ENCODE results near the gene DENND1A.
"Not testable (repeated sequence)": the region's sequence is repeated elsewhere in the genome, so short reads cannot be mapped to it uniquely, and the experiment has no call there.

The DENND1A gene

DNA sequence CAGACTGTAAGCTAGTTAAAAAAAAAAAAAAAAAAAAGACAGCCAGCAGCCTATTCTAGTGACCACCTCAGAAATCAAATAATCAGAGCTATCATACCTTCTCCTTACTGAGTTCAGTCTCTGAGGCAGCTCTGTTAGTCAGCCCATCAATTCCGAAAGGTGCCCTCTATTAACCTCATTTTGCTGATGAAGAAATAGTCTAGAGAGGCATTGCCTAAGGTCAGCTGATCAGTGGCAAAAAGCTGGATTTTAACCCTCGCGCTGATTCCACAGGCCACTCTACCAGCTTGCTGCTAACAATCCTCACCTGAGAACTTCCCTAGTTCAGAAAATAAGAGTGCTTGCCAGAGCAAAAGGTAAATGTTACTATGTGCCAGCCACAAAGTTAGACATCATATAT lies 172.0 kb downstream of the DENND1A start:
- no peak for DNase-seq

DNA sequence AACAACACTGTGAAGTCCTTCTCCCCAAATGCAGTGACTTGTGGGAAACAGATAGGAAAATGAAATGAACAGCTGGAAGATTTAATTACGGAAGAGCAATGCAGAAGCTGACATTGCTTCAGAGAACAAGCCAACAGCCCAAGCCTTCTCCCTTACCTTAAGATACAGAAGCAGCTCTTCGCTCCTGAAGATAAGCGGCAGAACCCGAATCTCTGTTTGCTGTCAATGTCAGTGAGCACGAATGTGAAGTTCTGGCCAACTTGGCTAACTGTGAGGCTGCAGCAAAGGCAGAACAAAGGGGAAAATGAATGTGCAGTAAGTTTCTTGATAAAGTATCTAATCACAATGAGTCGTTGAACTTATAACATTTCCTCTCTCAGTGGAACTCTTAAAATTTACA lies 172.4 kb downstream of the DENND1A start:
- no peak for DNase-seq

DNA sequence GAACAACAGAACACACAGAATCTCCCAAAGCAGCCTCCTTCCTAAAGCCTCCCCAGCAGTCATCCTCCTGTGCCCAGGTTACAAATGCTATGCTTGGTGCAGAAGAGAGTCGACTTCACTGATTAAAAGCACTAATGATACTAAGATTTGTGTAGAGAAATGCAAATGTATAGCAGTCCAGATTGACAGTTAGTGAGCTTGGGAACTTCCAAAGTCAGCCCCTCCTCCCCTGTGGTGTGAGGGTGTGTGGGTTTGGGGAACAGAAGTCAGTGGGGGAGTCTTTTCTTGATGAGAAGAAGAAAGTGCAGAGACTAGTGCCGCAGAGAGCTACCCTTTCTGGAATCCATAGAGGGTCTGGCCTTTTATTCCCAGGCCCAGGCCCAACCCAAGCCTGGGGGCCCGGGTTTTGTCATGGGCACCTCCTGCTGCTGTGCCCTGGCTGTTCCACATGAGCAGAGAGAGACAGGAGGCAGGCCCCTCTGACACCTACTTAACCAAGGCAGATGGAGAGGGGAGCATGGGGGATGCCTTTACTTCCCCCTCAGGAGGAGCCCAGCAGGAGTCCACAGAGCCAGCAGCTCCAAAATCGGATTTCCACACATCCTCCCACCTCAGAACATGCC lies 173.3 kb downstream of the DENND1A start:
- DNase-seq: no peak

DNA sequence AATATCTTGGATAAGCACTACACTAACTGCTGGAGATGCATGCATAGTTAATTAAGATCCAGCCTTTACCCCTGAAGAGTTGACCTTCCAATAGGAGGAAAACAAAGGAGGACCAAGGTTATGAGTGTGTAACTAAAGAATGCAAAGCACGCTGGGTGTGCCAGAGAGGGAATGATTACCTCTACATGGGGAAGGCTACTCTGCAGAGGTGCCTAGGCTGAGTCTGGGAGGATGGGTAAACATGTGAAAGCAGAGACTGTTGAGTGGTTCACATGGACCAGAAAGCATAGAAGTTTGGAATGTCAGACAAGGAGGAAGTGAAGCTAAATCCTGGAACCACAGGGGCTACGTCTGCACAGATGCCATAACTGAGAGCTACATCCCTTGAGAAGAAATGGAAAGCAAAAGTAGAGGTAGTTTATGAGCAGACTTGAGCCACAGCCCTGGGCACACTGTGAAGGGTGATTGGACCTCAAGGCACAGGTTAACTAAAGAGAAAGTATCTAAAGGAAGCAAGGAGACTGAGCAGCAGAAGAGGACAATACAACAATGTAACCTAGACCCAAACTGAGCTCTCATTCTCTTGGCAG lies 176.2 kb downstream of the DENND1A start:
- no peak for DNase-seq

DNA sequence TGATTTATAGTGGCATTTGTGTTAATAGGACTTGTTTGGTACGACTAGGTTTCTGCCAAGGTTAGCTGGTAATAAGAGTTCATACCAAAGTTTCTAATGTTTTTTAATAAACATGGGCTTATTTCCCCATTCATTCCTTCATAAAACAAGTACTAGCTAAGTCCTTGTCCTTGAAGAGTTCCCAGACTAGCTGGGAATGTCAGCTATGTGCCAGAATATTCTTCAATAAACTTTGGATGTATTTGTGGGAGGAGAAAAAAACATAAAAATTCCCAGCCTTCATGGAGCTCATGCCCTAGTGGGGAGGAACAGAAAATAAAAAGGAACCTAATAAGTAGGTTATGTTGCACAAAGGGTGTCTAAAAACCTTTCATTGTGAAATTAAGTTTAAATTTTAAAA lies 176.9 kb downstream of the DENND1A start:
- DNase-seq: no peak

DNA sequence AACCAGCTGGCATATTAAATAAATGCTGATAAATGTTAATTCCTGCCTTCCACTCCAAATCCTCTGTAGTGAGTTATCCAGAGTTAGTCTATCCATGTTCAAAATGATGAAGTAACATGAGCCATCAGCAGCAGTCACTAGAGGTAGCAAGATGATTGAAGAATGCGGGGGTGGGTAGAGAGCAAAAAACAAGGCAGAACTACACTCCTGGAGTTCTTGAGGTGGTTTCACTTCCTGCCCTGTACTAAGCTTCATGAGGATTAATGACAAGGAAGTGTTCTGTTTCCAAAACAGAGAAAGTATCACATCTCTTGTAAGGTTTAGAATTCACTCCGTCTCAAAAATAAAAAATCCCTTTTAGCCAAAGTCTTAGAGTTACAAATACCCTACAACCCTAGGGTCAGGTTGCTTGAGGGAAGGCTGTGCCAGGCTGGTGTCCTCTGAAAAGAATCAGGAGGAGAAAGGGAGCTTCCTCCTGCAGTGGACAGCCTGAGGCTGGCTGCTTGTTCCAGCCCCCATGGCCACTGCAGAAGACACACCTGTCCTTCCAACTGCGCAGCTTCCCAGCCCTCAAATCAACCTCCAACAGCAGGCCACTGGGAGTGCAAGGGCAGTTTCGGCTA lies 180.2 kb downstream of the DENND1A start:
- no peak for DNase-seq

DNA sequence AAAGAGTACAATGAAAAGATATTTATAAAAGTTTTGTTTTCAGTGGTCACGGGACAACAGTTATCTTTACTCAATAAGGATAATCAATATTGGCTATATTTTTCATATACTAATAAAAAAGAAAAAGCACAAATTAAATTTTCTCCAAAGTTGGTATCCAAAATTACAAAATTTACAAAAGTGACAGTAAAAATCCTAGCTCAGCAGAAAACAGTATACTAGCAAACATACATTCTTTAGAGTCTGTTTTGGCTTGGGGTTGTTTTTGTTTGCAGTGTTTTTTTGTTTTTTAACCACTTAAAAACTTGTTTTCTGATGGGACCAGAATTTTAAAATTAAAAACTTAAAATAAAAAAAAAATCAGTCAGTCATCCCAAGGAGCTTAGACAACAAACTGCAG lies 183.2 kb downstream of the DENND1A start:
- no peak for DNase-seq

DNA sequence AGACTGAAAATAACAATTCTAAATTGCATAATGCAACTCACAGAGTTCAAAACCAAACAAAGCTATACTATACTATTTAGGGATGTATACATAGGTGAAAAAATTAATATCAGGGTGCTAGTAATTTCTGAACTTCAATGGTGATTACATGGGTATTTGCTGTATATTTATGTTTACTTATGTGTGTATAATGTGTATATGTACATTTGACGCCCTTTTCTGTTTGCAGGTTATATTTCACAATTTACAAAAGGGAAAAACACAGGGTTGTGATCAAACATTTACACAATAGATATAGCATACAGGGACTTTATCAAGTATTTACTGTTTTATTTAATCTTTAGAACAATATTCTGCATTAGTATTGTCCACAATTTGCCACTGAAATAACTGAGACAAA lies 184.0 kb downstream of the DENND1A start:
- no peak for DNase-seq

DNA sequence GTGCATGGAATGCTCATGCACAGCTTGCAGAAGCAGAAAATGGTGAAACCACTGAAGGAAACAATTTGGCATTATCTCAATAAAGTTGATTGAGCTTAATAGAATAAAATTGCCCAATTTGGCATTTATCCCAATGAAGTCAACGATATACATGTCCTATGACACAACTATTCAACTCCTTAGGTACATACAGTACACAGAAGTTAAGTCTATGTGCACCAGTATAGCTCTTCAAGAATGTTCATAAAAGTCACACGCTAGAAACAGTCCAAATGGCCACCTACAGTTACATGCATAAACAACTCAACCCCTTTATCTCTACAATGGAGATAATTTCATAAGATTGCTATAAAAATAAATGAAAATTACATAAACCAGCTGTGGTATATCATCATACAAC lies 184.5 kb downstream of the DENND1A start:
- DNase-seq: no peak

DNA sequence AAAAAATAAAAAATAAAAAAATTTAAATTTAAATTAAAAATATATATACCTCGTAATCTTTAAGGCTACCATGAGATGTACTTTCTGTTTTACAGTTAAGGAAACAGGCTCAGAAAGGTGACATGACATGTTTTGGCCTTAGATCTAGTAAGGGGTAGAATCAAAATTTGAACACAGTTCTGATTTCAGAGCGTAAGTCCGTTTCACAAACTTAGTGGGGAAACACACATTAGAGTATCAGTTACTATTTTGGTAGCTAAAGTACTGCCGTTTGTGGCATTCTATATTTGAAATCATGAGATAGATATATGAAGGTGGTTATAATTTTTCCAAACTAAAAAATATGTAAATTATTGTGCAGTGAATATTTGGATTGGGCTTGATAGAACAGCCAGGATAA lies 186.2 kb downstream of the DENND1A start:
- no peak for DNase-seq

DNA sequence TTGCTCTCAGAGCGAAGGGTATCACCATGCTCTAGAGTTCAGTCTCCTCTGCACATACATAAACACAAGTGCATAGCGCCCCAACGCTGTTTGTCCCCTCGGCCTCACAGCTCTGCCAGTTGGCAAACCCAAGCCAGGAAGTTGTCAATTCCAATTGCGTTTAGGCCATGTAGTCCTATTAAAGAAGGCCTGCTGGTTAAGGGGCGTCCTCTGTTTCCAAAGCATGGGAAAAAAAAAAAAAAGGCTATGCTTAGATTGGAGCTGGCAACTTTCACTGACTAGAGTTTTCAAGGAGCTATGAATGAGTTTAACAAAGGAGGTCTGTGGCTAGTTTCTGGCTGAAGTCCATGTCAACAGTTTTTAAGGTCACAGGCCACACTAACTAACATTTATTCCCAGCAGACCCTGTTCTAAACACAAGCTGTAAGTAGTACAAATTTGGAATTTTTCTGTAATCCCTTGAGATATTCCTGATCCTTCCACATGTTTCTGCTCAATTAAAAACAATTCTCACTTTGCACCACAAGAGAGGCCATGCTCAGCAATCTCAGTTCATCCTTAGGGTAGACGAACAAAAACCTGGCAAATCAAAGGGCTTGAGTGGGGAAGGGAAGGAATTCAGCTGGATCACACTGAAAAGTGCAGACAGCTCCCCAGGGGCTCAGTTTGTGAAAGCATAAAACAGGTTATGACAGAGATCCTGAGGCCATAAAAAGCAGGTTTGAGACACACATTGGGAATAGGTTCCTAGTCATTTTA lies 187.7 kb downstream of the DENND1A start:
- peak; percentile 10 for DNase-seq

DNA sequence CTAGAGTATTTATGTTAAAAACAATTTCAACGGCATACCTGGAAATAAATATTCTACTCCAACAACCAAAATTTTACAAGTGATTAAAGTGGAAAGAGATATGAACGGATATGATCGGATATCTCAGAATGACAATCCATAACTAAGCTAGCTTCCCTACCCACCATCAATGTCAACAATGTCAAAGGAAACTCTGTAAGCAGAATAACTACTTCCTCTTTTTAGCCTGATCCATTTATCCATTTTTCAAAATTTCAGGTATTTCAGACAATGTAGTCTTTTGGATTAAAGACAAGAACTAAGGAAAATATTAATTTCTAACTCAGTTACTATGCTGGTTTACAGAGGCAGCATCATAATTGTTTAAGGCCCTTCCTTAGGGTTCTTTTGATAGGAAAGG lies 188.7 kb downstream of the DENND1A start:
- DNase-seq: no peak

DNA sequence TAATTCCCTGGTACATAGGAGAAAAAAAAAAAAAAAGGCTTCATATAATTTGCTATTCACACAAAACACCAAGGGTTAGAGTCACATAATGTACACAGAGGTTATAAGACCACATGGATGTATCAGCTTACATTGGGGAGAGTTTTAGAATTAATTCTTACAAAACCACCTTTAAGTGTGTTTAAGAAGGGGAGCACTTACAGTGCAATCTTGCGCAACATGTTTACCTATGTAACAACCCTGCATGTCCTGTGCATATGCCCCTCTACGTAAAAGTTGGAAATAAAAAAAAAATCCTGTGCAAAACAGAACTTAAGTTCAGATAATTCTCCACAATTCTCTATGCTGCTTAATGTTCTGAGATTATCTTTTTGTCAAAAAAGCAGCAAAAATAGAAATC lies 190.0 kb downstream of the DENND1A start:
- DNase-seq: no peak

DNA sequence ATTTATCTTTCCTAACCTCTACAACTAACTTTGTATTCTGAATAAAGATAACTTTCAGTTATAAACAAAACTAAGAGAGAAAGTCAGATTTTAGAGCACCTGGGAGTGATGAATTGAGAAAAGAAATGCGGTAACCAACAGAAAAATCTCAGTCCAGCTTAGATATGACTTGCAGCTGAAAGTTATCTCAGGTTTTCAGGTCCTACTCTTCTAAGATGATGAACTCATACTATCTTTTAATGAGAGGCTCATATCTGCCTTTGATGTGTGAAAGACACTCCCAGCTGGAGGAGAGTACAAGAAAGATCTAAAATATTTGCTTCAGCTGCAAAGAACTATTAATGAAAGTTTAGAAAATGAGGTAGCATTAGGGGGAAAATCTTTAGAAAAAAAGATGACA lies 190.5 kb downstream of the DENND1A start:
- DNase-seq: no peak

DNA sequence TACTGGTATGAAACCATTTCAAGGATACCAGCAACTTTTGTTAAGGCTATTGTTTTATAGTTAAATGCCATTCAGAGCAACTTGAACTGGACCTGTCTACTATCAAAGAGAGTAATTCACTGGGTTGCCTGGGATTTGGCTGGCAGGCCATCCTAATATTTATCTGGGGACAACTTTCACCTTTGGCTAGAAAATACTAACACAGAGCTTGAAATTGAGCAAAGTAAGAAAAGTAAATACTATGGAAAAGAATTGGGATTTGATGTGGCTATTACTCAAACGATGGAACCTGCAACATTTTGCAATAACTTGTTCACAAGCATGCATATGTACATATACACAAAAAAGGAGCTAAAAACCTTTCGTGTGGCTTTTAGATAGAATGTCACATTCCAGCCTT lies 191.3 kb downstream of the DENND1A start:
- no peak for DNase-seq

DNA sequence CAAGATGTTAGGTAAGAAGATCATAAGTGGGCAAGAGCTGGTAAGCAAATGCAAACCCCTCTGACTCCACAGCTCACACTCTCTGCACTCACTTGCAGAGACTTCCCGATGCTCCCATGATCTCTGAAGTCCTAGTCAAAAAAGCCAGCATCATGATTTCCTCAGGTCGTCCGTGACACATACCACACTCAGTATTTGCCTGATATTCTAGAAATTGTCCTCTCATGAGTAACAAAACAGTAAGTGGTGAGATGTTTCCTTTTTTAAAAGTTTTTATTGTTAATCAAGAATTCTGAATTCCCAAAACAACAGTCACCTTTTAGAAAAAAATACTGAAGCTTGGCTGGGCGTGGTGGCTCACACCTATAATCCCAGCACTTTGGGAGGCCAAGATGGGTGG lies 194.6 kb downstream of the DENND1A start:
- DNase-seq: no peak

DNA sequence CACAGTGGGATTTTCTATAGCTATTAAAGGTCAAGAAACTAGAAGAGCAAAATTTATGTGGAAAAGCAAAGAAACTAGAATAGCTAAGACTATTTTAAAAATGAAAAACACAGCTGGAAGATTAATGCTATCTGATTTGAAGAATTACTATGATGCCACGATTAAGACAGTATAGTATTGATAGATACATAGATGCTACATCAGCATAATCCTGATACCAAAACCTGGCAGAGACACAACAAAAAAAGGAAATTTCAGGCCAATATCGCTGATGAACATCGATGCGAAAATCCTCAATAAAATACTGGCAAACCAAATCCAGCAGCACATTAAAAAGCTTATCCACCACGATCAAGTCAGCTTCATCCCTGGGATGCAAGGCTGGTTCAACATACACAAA lies 201.4 kb downstream of the DENND1A start:
- not testable (repeated sequence) for DNase-seq

DNA sequence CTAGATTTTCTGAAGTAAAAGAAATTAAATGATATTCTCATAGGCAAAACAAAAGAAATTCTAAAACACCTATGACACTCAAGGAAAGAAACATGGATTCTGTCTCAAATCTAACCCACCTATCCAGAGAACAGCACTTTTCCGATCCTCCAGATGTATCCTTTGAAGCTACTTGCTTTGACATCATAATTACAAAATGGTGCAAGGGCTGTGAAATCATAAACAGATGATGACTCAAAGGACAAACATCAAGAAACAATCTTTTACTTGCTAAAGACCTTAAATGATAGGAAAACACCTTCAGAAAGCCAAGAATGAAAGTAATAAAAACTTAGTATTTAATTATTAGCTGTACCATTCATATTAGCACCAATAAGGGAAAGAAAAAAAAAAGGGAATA lies 202.6 kb downstream of the DENND1A start:
- DNase-seq: peak; percentile 35

DNA sequence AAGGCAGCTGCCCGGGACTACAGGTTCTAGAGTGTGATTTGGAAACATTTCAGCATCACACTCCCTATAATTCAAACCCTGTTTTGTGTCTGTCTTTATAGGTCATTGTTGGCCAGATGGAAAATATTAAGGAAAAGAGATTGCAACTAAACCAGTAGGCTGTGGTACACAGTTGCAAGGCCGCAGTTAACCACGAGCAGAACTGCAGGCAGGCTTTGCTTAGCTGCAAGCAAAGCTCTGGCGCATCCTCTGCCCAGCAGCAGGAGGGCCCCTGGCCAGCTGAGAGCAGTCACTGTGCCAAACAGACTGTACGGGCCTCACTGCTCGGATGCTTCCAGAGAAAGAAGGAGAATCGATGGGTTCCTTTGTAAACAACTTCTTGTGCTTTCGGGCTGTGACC lies 204.5 kb downstream of the DENND1A start:
- DNase-seq: no peak

DNA sequence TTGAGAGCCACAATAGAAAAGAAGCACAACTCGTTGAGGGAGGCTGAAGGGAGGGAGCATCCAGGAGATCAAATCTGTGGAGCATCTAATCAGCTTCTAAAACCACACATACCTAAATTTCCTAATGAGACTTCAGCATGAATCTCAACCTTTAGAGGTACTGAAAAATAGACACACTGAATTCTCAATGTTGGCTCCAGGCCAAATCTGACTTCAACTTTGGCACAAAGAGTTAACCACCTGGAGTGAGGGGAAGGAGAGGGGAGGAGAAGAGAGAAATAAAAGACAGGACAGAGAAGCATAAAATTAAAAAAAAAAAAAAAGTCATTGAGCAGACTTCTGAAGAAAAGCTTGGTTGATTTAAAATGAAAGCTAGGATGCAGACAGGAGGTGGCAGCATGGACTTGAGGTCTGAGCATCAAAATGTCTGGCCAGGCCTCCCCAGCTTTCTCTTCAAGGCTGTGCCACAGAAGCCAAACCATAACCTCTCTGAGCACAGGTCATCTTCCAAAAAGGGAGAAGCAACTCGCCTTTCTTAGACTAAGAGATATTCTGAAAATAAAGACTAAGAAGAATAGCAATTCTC lies 205.6 kb downstream of the DENND1A start:
- peak; percentile 50 for DNase-seq

DNA sequence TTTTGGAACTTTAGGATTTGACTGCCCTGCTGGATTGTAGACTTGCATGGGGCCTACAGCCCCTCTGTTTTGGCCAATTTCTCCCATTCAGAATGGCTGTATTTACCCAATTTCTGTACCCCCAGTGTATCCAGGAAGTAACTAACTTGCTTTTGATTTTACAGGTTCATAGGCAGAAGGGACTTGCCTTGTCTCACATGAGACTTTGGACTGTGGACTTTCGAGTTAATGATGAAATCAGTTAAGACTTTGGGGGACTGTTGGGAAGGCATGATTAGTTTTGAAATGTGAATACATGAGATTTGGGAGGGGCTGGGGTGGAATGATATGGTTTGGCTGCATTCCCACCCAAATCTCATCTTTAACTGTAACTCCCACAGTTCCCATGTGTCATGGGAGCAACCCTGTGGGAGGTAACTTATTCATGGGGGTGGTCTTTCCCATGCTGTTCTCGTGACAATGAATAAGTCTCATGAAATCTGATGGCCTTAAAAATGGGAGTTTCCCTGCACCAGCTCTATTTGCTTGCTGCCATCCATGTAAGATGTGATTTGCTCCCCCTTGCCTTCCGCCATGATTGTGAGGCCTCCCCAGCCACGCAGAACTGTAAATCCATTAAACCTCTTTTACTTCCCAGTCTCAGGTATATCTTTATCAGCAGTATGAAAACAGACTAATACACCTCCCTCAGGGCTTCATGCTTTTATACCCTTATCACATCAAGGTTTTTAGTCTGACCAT lies 206.6 kb downstream of the DENND1A start:
- no peak for DNase-seq

DNA sequence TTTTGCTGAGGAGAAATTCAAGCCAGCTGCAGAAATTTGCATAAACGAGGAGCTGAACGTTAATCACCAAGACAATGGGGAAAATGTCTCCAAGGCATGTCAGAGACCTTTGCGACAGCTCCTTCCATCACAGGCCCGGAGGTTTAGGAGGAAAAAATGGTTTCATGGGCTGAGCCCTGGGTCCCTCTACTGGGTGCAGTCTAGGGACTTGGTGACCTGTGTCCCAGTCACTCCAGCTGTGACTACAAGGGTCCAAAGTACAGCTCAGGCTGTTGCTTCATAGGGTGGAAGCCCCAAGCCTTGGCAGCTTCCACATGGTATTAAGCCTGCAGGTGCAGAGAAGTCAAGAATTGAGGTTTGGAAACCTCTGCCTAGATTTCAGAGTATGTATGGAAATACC lies 207.5 kb downstream of the DENND1A start:
- no peak for DNase-seq

DNA sequence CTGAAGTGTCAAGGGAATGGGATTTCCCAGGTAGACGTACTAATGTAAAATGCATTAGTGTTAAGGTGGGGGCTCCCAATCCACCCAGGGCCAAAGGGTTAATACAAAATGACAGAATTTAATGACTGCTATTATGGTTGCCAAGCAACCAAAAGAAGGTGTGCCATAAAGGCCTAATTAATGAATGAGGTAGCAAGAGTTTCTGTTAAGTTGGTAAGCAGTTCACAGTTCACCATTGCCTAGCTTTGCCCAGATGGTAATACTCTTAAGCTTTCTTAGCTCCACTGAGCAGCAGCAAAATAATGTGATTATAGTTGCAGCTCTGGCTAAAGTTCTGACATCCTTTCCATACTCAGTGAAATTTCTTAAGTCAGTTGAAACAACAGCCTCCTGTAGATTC lies 211.7 kb downstream of the DENND1A start:
- DNase-seq: no peak

All from HCEC 1CT (cell line).